HL-60 (cell line): ENCODE measurements around the gene RAB11FIP5.

ENCODE experiments used
- GABPA ChIP-seq: IDR thresholded peaks from 2 replicates; pipeline ENCODE4 v1.6.1; 2012; ENCODE audit warnings: low read depth
- POLR2AphosphoS5 ChIP-seq: IDR thresholded peaks from 2 replicates; pipeline ENCODE4 v1.6.1; 2012; ENCODE audit warnings: low read depth
- SPI1 ChIP-seq: IDR thresholded peaks from 2 replicates; pipeline ENCODE4 v1.6.1; 2012; ENCODE audit warnings: low read depth, mild to moderate bottlenecking, borderline replicate concordance
- TF ChIP-seq, protein P1 (sequence below): IDR thresholded peaks from one replicate; pipeline ENCODE4 v1.5.1; 2011; ENCODE audit warnings: low read length, control low read depth, inconsistent platforms; ENCODE audit not compliant: insufficient read depth
- TF ChIP-seq, protein P2 (sequence below): IDR thresholded peaks from 2 replicates; pipeline ENCODE4 v1.6.1; 2012; ENCODE audit warnings: low read depth; ENCODE audit not compliant: insufficient replicate concordance

DNA sequence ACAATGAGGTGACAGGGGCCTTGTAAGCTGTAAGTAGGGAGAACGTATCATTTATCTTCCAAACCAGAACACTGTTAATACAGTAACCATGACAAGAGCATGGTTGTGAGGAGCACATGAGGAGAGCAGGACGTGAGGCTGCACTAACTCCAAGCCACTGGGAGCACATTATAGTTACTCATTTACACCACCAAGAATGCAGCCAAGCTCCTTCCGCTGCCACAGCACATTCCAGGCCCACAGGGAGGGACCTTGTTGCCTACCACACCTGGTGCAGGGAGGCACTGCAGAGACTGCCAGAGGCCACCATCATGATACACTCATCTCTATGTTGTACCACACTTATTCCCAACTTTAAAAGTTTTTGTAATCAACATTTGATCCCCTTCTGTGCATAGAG, 27.8 kb downstream of the RAB11FIP5 start:
- TF ChIP-seq, protein P1, sequence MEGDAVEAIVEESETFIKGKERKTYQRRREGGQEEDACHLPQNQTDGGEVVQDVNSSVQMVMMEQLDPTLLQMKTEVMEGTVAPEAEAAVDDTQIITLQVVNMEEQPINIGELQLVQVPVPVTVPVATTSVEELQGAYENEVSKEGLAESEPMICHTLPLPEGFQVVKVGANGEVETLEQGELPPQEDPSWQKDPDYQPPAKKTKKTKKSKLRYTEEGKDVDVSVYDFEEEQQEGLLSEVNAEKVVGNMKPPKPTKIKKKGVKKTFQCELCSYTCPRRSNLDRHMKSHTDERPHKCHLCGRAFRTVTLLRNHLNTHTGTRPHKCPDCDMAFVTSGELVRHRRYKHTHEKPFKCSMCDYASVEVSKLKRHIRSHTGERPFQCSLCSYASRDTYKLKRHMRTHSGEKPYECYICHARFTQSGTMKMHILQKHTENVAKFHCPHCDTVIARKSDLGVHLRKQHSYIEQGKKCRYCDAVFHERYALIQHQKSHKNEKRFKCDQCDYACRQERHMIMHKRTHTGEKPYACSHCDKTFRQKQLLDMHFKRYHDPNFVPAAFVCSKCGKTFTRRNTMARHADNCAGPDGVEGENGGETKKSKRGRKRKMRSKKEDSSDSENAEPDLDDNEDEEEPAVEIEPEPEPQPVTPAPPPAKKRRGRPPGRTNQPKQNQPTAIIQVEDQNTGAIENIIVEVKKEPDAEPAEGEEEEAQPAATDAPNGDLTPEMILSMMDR = no peak
- no peak for TF ChIP-seq SPI1
- no peak for TF ChIP-seq GABPA
- TF ChIP-seq POLR2AphosphoS5 = no peak
- TF ChIP-seq, protein P2, sequence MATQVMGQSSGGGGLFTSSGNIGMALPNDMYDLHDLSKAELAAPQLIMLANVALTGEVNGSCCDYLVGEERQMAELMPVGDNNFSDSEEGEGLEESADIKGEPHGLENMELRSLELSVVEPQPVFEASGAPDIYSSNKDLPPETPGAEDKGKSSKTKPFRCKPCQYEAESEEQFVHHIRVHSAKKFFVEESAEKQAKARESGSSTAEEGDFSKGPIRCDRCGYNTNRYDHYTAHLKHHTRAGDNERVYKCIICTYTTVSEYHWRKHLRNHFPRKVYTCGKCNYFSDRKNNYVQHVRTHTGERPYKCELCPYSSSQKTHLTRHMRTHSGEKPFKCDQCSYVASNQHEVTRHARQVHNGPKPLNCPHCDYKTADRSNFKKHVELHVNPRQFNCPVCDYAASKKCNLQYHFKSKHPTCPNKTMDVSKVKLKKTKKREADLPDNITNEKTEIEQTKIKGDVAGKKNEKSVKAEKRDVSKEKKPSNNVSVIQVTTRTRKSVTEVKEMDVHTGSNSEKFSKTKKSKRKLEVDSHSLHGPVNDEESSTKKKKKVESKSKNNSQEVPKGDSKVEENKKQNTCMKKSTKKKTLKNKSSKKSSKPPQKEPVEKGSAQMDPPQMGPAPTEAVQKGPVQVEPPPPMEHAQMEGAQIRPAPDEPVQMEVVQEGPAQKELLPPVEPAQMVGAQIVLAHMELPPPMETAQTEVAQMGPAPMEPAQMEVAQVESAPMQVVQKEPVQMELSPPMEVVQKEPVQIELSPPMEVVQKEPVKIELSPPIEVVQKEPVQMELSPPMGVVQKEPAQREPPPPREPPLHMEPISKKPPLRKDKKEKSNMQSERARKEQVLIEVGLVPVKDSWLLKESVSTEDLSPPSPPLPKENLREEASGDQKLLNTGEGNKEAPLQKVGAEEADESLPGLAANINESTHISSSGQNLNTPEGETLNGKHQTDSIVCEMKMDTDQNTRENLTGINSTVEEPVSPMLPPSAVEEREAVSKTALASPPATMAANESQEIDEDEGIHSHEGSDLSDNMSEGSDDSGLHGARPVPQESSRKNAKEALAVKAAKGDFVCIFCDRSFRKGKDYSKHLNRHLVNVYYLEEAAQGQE = no peak
